Measurements from ENCODE around the gene PJA2. TPM values are rescaled to one million over a fixed set of nuclear protein-coding genes. Genes with fewer than 3 reads are reported as not detected.

PJA2 gene, protein sequence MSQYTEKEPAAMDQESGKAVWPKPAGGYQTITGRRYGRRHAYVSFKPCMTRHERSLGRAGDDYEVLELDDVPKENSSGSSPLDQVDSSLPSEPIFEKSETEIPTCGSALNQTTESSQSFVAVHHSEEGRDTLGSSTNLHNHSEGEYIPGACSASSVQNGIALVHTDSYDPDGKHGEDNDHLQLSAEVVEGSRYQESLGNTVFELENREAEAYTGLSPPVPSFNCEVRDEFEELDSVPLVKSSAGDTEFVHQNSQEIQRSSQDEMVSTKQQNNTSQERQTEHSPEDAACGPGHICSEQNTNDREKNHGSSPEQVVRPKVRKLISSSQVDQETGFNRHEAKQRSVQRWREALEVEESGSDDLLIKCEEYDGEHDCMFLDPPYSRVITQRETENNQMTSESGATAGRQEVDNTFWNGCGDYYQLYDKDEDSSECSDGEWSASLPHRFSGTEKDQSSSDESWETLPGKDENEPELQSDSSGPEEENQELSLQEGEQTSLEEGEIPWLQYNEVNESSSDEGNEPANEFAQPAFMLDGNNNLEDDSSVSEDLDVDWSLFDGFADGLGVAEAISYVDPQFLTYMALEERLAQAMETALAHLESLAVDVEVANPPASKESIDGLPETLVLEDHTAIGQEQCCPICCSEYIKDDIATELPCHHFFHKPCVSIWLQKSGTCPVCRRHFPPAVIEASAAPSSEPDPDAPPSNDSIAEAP
- 10 to 100 TPM; 43.5 to 68.1 (median 65.0) TPM for total RNA-seq

DNA sequence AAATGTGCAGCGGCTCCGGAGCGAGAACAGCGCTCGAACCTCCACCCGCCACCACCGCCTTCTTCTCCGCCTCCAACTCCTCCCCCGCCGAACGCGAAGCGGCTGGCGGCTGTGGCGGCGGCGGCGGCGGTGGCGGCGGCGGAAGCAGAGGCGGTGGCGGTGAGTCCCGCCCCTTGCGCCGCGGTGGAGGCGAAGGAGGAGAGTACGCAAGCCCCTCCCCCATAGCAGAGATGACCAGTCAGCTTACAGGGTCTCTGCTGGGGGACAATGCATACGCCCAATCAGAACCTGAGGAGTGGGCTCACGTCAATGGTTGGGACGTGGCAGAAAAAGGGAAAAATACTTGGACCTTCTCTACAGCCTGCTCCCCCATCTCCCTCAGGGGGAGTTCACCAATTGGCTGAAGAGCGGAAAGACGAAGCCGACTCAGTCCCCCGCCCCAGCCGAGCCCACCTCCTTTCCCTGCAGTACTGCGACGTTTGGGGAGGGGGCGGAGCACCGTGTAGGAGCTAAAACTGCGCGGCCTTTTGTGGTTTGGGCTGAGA is at the start of gene PJA2:
PJA2 (minus strand) TSS at position 131 of the 545 bp plus-strand sequence. CDS start 26,541 bp downstream, outside the sequence.
- no peaks in the 10 kb centered on the region for H3K9me3 ChIP-seq
- H3K27me3 ChIP-seq: no peaks in the 10 kb centered on the region
- H3K27ac ChIP-seq: peak within 1 kb of the TSS; percentile 99
- peak; percentile 99 for DNase-seq (ENCODE audit: low spot score in 2 of 2)
- H3K4me1 ChIP-seq: peaks cover 56% of the 10 kb centered on the region
- no peaks in the 10 kb centered on the region for H3K36me3 ChIP-seq
- under 1% methylated on average over 31 of the region's 44 CpGs for WGBS
- TF ChIP-seq EP300 (IDR thresholded peaks at IDR 0.05) (no peak), POLR2A (IDR thresholded peaks at IDR 0.05) (peak in 1 of 2 donors; percentile 70), POLR2AphosphoS5 (IDR thresholded peaks at IDR 0.05) (peak in 2 of 3 donors; percentile 72 to 76)
- TF ChIP-seq, protein P1, sequence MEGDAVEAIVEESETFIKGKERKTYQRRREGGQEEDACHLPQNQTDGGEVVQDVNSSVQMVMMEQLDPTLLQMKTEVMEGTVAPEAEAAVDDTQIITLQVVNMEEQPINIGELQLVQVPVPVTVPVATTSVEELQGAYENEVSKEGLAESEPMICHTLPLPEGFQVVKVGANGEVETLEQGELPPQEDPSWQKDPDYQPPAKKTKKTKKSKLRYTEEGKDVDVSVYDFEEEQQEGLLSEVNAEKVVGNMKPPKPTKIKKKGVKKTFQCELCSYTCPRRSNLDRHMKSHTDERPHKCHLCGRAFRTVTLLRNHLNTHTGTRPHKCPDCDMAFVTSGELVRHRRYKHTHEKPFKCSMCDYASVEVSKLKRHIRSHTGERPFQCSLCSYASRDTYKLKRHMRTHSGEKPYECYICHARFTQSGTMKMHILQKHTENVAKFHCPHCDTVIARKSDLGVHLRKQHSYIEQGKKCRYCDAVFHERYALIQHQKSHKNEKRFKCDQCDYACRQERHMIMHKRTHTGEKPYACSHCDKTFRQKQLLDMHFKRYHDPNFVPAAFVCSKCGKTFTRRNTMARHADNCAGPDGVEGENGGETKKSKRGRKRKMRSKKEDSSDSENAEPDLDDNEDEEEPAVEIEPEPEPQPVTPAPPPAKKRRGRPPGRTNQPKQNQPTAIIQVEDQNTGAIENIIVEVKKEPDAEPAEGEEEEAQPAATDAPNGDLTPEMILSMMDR (IDR thresholded peaks at IDR 0.05): no peak
- peak within 1 kb of the TSS; percentile 94 for H3K4me3 ChIP-seq

DNA sequence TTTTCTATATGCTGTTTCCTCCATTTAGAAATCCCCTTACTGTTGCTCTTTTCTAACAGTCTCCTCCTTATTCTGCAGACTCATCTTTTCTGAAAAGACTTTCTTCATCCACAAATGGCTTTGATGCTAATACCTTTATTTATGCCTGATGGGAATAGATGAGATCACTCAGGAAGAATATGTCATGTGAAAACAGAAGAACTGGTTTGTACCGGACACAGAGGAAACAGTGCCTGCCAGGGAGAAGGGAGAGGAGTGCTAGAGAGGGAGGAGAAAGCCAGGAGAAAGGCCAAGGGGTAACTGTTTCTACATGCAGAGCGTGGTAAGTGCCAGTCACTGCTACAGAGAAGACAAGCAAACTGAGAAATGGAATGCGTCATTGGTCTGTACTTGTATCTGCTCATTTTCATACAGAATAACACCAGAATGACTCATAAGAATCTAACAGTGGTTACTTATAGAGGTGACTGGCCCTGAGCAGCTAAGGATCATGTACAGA is 45.9 kb upstream of the PJA2 start:
- H3K4me3 ChIP-seq: no peak overlapping the region
- peak in 1 of 2 donors; percentile 71 for DNase-seq (ENCODE audit: low spot score in 2 of 2)
- no peak for TF ChIP-seq POLR2A (IDR thresholded peaks at IDR 0.05)
- TF ChIP-seq EP300 (IDR thresholded peaks at IDR 0.05): peak; percentile 49
- peak in 1 of 3 donors; percentile 80 for TF ChIP-seq POLR2AphosphoS5 (IDR thresholded peaks at IDR 0.05)
- TF ChIP-seq, protein P1 (IDR thresholded peaks at IDR 0.05): no peak
- 10% methylated on average over 3 of the region's 3 CpGs for WGBS
- peak overlapping the region; percentile 54 for H3K27ac ChIP-seq
- H3K27me3 ChIP-seq: no peaks in the 10 kb centered on the region
- no peaks in the 10 kb centered on the region for H3K36me3 ChIP-seq
- peaks cover 26% of the 10 kb centered on the region for H3K4me1 ChIP-seq
- H3K9me3 ChIP-seq: no peaks in the 10 kb centered on the region

DNA sequence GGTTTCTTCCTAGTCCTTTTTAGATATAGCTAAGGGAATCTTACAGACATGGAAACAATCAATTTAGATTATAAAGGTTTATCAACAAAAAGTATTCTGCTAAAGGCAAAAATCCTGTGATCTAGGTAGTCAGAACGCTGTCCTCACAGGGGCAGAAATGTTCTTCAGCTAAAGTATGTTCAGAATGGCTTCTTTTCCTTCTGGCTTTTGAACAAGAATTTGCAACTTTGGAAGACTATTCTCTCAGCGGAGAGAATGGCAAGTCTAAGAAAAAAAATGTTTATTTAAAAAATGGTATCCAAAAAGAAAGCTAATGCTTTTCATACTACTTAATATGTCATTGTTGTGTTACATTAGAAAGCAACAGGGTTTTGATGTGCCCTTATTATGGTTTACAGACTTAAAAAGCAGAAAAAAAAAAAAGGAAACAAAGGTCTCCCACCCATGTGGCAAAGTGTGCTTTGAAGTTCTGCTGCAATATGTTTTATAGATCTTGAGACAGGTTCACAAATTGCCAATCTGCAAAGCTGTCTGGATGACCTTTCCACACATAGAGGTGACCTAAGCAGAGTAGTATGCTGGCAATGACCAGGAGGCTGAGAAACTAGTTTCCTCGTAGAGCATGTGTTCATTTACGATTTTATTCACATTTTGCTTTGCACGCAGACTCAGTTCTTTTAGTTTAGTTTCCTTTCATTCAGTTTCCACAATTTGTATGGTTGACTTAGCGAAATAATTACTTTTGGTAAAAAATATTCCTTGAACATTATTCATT is 45.1 kb upstream of the PJA2 start:
- no peaks in the 10 kb centered on the region for H3K27me3 ChIP-seq
- no peak for TF ChIP-seq EP300 (IDR thresholded peaks at IDR 0.05)
- TF ChIP-seq POLR2AphosphoS5 (IDR thresholded peaks at IDR 0.05): no peak
- TF ChIP-seq, protein P1 (IDR thresholded peaks at IDR 0.05): no peak
- TF ChIP-seq POLR2A (IDR thresholded peaks at IDR 0.05): no peak
- 40% methylated on average over 6 of the region's 6 CpGs for WGBS
- H3K36me3 ChIP-seq: no peaks in the 10 kb centered on the region
- peaks cover 29% of the 10 kb centered on the region for H3K4me1 ChIP-seq
- no peaks in the 10 kb centered on the region for H3K9me3 ChIP-seq
- H3K4me3 ChIP-seq: no peak overlapping the region
- peak overlapping the region; percentile 54 for H3K27ac ChIP-seq
- no peak for DNase-seq (ENCODE audit: low spot score in 2 of 2)

DNA sequence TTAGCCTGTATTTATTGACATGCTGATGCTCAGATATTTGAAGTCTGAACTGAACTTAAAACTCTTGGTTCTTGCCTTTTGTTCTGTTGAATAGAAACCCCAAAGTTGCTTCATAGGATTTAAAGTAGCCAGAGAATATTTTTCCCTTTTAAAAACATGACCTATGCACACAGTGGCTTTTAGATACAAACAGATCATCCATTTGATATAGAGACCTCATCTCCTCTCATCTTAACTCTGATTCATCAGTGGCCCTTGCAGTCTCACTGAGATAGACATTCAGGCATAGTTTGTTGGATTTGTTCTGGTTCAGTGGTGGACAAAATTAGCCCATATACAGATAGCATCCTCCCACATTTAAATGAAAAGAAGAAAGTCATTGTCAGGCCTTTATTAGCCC is 43.5 kb upstream of the PJA2 start:
- Histone ChIP-seq H3K27me3 (no peaks in the 10 kb centered on the region), H3K9me3 (no peaks in the 10 kb centered on the region), H3K27ac (no peak overlapping the region), H3K4me3 (no peak overlapping the region), H3K4me1 (peaks cover 29% of the 10 kb centered on the region), H3K36me3 (no peaks in the 10 kb centered on the region)
- DNase-seq (ENCODE audit: low spot score in 2 of 2): no peak
- no peak for TF ChIP-seq EP300 (IDR thresholded peaks at IDR 0.05)
- no peak for TF ChIP-seq POLR2A (IDR thresholded peaks at IDR 0.05)
- TF ChIP-seq POLR2AphosphoS5 (IDR thresholded peaks at IDR 0.05): no peak
- TF ChIP-seq, protein P1 (IDR thresholded peaks at IDR 0.05): no peak

Measured in suprapubic skin (tissue), 4 donors.